IPS DF 4.7 (cell line): Measurements from ENCODE around the gene SREBF1.

Experiments
- DNase-seq: peaks from one replicate; pipeline ENCODE4 v3.0.0-alpha.2; 2013; ENCODE audit warnings: low spot score; ENCODE audit errors: extremely low read depth

Gene SREBF1

GRCh38 chr17:17795946-17796786 is 40.6 kb downstream of the SREBF1 start:
- DNase-seq: no peak

GRCh38 chr17:17795296-17795695 is 41.5 kb downstream of the SREBF1 start:
- DNase-seq: no peak

GRCh38 chr17:17794382-17794781 is 42.4 kb downstream of the SREBF1 start:
- no peak for DNase-seq

GRCh38 chr17:17793378-17794214 is 43.2 kb downstream of the SREBF1 start:
- no peak for DNase-seq

GRCh38 chr17:17792551-17793377 is 44.0 kb downstream of the SREBF1 start:
- no peak for DNase-seq

- DNase-seq: no peak
Measured at GRCh38 chr17:17792037-17792550, 44.7 kb downstream of the SREBF1 start.

GRCh38 chr17:17790637-17791464 is 45.9 kb downstream of the SREBF1 start:
- no peak for DNase-seq

GRCh38 chr17:17789828-17790636 is 46.8 kb downstream of the SREBF1 start:
- DNase-seq: no peak

- DNase-seq: no peak
Measured at GRCh38 chr17:17789410-17789809, 47.4 kb downstream of the SREBF1 start.

- no peak for DNase-seq
Measured at GRCh38 chr17:17788967-17789366, 47.8 kb downstream of the SREBF1 start.

GRCh38 chr17:17787568-17787967 is 49.2 kb downstream of the SREBF1 start:
- DNase-seq: no peak

- DNase-seq: no peak
Measured at GRCh38 chr17:17786998-17787397, 49.8 kb downstream of the SREBF1 start.

- no peak for DNase-seq
Measured at GRCh38 chr17:17785407-17785806, 51.4 kb downstream of the SREBF1 start.

- no peak for DNase-seq
Measured at GRCh38 chr17:17784657-17785267, 52.0 kb downstream of the SREBF1 start.

GRCh38 chr17:17783825-17784656 is 52.7 kb downstream of the SREBF1 start:
- no peak for DNase-seq

GRCh38 chr17:17783116-17783824 is 53.5 kb downstream of the SREBF1 start:
- no peak for DNase-seq

GRCh38 chr17:17782523-17783115 is 54.2 kb downstream of the SREBF1 start:
- no peak for DNase-seq
